NCI-H82 treated with DMSO at 0.1 percent for 48 hours (cell line): Measurements from ENCODE around the gene HSD17B1.

Experiments used
- DNase-seq: peaks from one replicate; lab custom pipeline; 2025; ENCODE audit not compliant: unreplicated experiment; lab: John Stamatoyannopoulos, UW

Gene HSD17B1

GRCh38 chr17:42547001-42547461 is 5.7 kb upstream of the HSD17B1 start:
- no peak for DNase-seq

GRCh38 chr17:42547698-42548069 is 5.0 kb upstream of the HSD17B1 start:
- no peak for DNase-seq

GRCh38 chr17:42548070-42548837 is 4.5 kb upstream of the HSD17B1 start:
- peak; percentile 66 for DNase-seq

GRCh38 chr17:42548993-42549755 is 3.5 kb upstream of the HSD17B1 start:
- no peak for DNase-seq

GRCh38 chr17:42553161-42553818 is 567 bp downstream of the HSD17B1 start:
- no peak for DNase-seq

- no peak for DNase-seq
Observed at GRCh38 chr17:42553866-42554249, 1.1 kb downstream of the HSD17B1 start.

- peak; percentile 74 for DNase-seq
Observed at GRCh38 chr17:42554250-42555121, 1.8 kb downstream of the HSD17B1 start.

- no peak for DNase-seq
Observed at GRCh38 chr17:42555122-42555622, 2.4 kb downstream of the HSD17B1 start.

GRCh38 chr17:42555961-42556617 is 3.4 kb downstream of the HSD17B1 start:
- peak; percentile 12 for DNase-seq

- DNase-seq: peak; percentile 4
Observed at GRCh38 chr17:42559075-42559474, 6.4 kb downstream of the HSD17B1 start.

- no peak for DNase-seq
Observed at GRCh38 chr17:42560246-42560645, 7.5 kb downstream of the HSD17B1 start.

- peak; percentile 91 for DNase-seq
Observed at GRCh38 chr17:42561897-42562387, 9.2 kb downstream of the HSD17B1 start, which contains the start of gene COASY. TSS of gene COASY (plus strand) at chr17:42562148. CDS start at chr17:42562623, 475 bp downstream.

GRCh38 chr17:42562388-42563142 is 9.8 kb downstream of the HSD17B1 start:
- DNase-seq: no peak

- DNase-seq: no peak
Observed at GRCh38 chr17:42563143-42563509, 10.4 kb downstream of the HSD17B1 start.

GRCh38 chr17:42563543-42563942 is 10.8 kb downstream of the HSD17B1 start:
- no peak for DNase-seq

- DNase-seq: no peak
Observed at GRCh38 chr17:42563950-42564349, 11.2 kb downstream of the HSD17B1 start.

- DNase-seq: no peak
Observed at GRCh38 chr17:42564815-42565522, 12.2 kb downstream of the HSD17B1 start.

- no peak for DNase-seq
Observed at GRCh38 chr17:42565523-42566214, 12.9 kb downstream of the HSD17B1 start.
